Breast epithelium (tissue), 4 donors: Measurements from ENCODE around the gene NEDD4L. TPM values are rescaled to one million over a fixed set of nuclear protein-coding genes. Genes with fewer than 3 reads are reported as not detected.

Experiments
- DNase-seq, 2 donors: peaks; one replicate each; pipeline ENCODE4 v3.0.0-alpha.2; 2019; ENCODE audit warnings: low spot score in 2 of 2
- H3K27ac ChIP-seq, 2 donors: fragments of 200-600 bp; sonication (generic) in 1 of 2; one replicate each; pipeline ENCODE4 v1.5.1; 2016 to 2019; ENCODE audit warnings: mild to moderate bottlenecking in 1 of 2
- H3K27me3 ChIP-seq, 2 donors: fragments of 200-600 bp; sonication (generic) in 1 of 2; one replicate each; pipeline versions ENCODE4 v1.5.1 to v1.6.0; 2017 to 2019; ENCODE audit warnings: control low read depth in 1 of 2, mild to moderate bottlenecking in 1 of 2
- H3K36me3 ChIP-seq: fragments of 200-600 bp; one replicate; pipeline ENCODE4 v1.5.1; 2019
- H3K4me1 ChIP-seq, 2 donors: fragments of 200-600 bp; sonication (generic); one replicate each; pipeline ENCODE4 v1.5.1; 2016 to 2019; ENCODE audit warnings: control low read depth in 1 of 2
- H3K4me3 ChIP-seq, 3 donors: fragments of 200-600 bp; sonication (generic); 1 replicate in 2 of 3; 2 replicates in 1 of 3; pipeline ENCODE4 v1.5.1; 2016 to 2019; ENCODE audit warnings: mild to moderate bottlenecking in 3 of 3, moderate library complexity in 2 of 3
- H3K9me3 ChIP-seq, 2 donors: fragments of 200-600 bp; sonication (generic) in 1 of 2; one replicate each; pipeline ENCODE4 v1.5.1; 2016 to 2019; ENCODE audit warnings: control low read depth in 1 of 2
- CTCF ChIP-seq, 3 donors: fragments of 450-650 bp; IDR thresholded peaks; one replicate each; pipeline ENCODE4 v1.5.1; 2016 to 2017; ENCODE audit warnings: antibody characterized with exemption in 3 of 3, mild to moderate bottlenecking in 3 of 3, moderate library complexity in 3 of 3
- POLR2A ChIP-seq: fragments of 450-650 bp; IDR thresholded peaks from one replicate; pipeline ENCODE4 v1.6.1; 2016; ENCODE audit warnings: antibody characterized with exemption, mild to moderate bottlenecking, moderate library complexity
- POLR2AphosphoS5 ChIP-seq, 3 donors: sonication (generic); formaldehyde crosslinking; IDR thresholded peaks; one replicate each; pipeline ENCODE4 v1.6.1; 2017; ENCODE audit warnings: antibody characterized with exemption in 3 of 3
- intact Hi-C: fragments of 100-400 bp; cut with DNase I; formaldehyde crosslinking; loops from one replicate; pipeline ENCODE4 v1.15.1; 2023; ENCODE audit warnings: low total_unique reads
- total RNA-seq, 3 donors: library from RNA; depleted of rRNA; stranded (reverse); fragments of >200 nt; gene quantifications; one replicate each; pipeline ENCODE4 v1.1.0, GENCODE V29; 2016

NEDD4L gene
- total RNA-seq, 3 donors from 2014 or later = 26.2 to 162 (median 106) TPM

GRCh38 chr18:58339890-58340289 is 295.9 kb downstream of the NEDD4L start:
- Histone ChIP-seq H3K9me3 (no peaks in the 10 kb centered on the region), H3K27me3 (no peaks in the 10 kb centered on the region), H3K36me3 (no peaks in the 10 kb centered on the region), H3K4me3 (no peak overlapping the region), H3K4me1 (no peaks in the 10 kb centered on the region), H3K27ac (no peak overlapping the region)
- intact Hi-C loops = no loop called here
- DNase-seq = no peak
- TF ChIP-seq CTCF (IDR thresholded peaks at IDR 0.05) = no peak
- no peak for TF ChIP-seq POLR2AphosphoS5 (IDR thresholded peaks at IDR 0.05)
- no peak for TF ChIP-seq POLR2A

DNA sequence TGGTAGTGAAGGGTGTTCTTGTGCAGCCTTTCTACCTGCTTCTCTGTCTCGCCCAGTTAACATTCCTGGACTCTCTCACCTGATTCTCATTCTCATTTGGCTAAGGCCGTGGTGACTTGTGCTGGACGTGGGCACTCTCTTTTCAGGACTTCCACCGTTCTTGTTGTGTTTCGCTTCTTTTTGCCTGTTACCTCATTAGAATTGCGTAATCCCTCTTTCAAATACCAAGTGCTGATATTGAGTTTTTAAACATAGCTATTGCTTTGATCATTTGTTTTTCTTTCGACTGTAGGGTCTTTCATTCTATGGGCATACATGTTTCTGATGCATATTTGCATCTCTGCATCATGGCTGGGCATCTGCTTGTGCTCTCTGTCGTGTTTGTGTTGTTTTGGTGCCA is 297.9 kb downstream of the NEDD4L start:
- H3K4me3 ChIP-seq = no peak overlapping the region
- TF ChIP-seq POLR2A = no peak
- TF ChIP-seq CTCF (IDR thresholded peaks at IDR 0.05) = no peak
- no peak for TF ChIP-seq POLR2AphosphoS5 (IDR thresholded peaks at IDR 0.05)
- no peaks in the 10 kb centered on the region for H3K27me3 ChIP-seq
- no peaks in the 10 kb centered on the region for H3K9me3 ChIP-seq
- H3K36me3 ChIP-seq = no peaks in the 10 kb centered on the region
- no peak overlapping the region for H3K27ac ChIP-seq
- DNase-seq = no peak
- intact Hi-C loops = no loop called here
- no peaks in the 10 kb centered on the region for H3K4me1 ChIP-seq

- no peak for DNase-seq
- no peaks in the 10 kb centered on the region for H3K4me1 ChIP-seq
- no peaks in the 10 kb centered on the region for H3K9me3 ChIP-seq
- no peaks in the 10 kb centered on the region for H3K27me3 ChIP-seq
- H3K36me3 ChIP-seq = no peaks in the 10 kb centered on the region
- TF ChIP-seq POLR2AphosphoS5 (IDR thresholded peaks at IDR 0.05) (no peak), POLR2A (no peak), CTCF (IDR thresholded peaks at IDR 0.05) (no peak)
- H3K27ac ChIP-seq = no peak overlapping the region
- no peak overlapping the region for H3K4me3 ChIP-seq
- intact Hi-C loops = no loop called here
Measured at GRCh38 chr18:58344080-58344670, 300.1 kb downstream of the NEDD4L start.

DNA sequence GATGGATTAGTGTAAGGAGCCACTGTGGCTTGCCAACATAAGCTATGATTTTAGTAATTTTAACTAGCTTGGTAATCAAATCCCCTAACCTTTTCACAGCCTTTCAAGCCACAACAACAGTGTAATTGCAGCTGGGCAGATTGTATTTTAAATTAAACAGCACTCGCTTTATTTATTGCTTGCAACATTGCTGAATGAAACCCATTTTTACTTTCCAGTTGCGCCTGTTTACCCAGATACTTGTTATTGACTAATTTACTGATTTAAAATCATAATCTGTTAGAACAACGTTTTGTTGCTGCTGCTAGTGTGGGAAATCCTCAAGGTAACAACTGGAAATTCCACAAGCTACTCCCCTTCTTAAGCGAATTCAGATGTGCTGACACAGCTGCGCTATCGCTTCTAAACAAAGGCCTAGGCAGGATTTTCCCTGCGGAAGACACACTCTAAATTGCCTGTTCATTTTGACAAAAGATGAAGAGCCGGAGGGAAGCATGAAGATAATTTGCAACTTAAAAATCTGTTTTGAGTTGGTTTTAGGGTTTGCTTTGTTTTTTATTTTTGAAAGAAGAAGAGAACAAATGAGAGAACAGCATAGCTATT is 300.9 kb downstream of the NEDD4L start:
- intact Hi-C loops = no loop called here
- TF ChIP-seq POLR2A (no peak), POLR2AphosphoS5 (IDR thresholded peaks at IDR 0.05) (no peak), CTCF (IDR thresholded peaks at IDR 0.05) (no peak)
- DNase-seq = no peak
- Histone ChIP-seq H3K27ac (peak overlapping the region in 1 of 2 donors; percentile 38), H3K4me1 (no peaks in the 10 kb centered on the region), H3K4me3 (no peak overlapping the region), H3K27me3 (no peaks in the 10 kb centered on the region), H3K9me3 (no peaks in the 10 kb centered on the region), H3K36me3 (no peaks in the 10 kb centered on the region)

- intact Hi-C loops = no loop called here
- no peak for DNase-seq
- Histone ChIP-seq H3K36me3 (no peaks in the 10 kb centered on the region), H3K27ac (no peak overlapping the region), H3K27me3 (no peaks in the 10 kb centered on the region), H3K9me3 (no peaks in the 10 kb centered on the region), H3K4me1 (no peaks in the 10 kb centered on the region), H3K4me3 (no peak overlapping the region)
- TF ChIP-seq POLR2A = no peak
- TF ChIP-seq POLR2AphosphoS5 (IDR thresholded peaks at IDR 0.05) = no peak
Measured at GRCh38 chr18:58345875-58346274, 301.8 kb downstream of the NEDD4L start.
